Measurements from ENCODE around the gene RFX2. TPM values are rescaled to one million over a fixed set of nuclear protein-coding genes. Genes with fewer than 3 reads are reported as not detected.

The RFX2 gene
- total and polyA plus RNA-seq, 9 of the 15 experiments (the other 6 are each of a cell fraction or from before 2014, with no cell fraction given): 3.6 to 18.7 (median 8.7) TPM

DNA sequence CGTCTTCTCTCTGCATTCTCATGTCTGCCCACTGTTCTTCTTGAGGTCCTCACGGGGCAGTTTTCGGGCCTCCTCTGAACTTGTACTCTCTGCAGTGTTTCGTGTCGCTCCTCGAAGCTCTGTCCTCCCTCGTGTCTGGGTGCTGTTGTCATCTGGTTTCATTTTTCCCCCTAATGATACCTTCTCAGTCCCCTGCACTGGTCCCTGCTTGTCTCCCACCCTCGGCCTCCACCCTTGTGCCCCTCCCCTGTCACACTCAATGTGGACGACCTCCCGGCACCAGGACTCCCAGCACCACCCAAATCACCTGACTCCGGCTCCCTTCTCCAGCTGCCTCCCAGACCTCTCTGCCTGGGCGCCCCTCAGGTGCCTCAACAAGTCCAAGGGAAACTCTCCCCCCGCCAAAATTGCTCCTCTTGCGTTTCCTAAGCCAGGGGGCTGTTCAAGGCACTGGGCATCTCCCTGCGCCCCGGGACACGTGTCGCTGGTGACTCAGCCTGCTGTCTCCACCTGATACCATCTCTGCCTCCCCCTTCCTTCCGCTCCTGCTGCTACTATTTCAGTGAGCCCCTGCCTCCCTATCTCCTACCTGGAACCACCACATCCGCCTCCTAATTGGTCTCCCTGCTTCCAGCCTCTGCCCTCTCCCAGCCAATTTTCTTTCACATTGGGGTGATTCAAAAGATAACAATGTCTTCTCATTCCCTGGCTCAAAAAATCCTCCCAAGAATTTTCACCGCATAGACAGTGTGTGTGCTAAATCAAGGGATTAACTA lies 49.5 kb downstream of the RFX2 start (continued):
- TF ChIP-seq MAFG (tag; conservative IDR thresholded peaks at IDR 0.05) (peak; percentile 62), ZNF507 (tag; conservative IDR thresholded peaks at IDR 0.05) (no peak), ZEB2 (IDR thresholded peaks at IDR 0.05) (peak; percentile 99), MTA1 (IDR thresholded peaks at IDR 0.05; ENCODE audit: borderline replicate concordance) (peak; percentile 89), TRIM24 (IDR thresholded peaks at IDR 0.05) (peak; percentile 77 to 88), CREB1 (IDR thresholded peaks at IDR 0.05) (0 out of 2 replicates have a peak, but pooled peaks have one; percentile 41), CREB1 (CRISPR knock-in tag; IDR thresholded peaks at IDR 0.05) (no peak), DMBX1 (CRISPR knock-in tag; IDR thresholded peaks at IDR 0.05; ENCODE audit: borderline replicate concordance) (peak; percentile 92), CXXC5 (CRISPR knock-in tag; IDR thresholded peaks at IDR 0.05) (peak; percentile 84; the same call in 1 of the 2 replicates), SOX6 (IDR thresholded peaks at IDR 0.05) (peak; percentile 91), GABPB2 (CRISPR knock-in tag; conservative IDR thresholded peaks at IDR 0.05) (no peak), ZBTB17 (CRISPR knock-in tag; IDR thresholded peaks at IDR 0.05) (peak; percentile 71; the same call in 1 of the 2 replicates), MYC (IDR thresholded peaks at IDR 0.05; ENCODE audit: low read depth, low read length) (peak; percentile 95), MYC (CRISPR knock-in tag; IDR thresholded peaks at IDR 0.05; ENCODE audit: borderline replicate concordance, low read depth) (peak; percentile 71; the same call in 1 of the 2 replicates), SMAD1 (IDR thresholded peaks at IDR 0.05; ENCODE audit: low read depth, low read length, partially characterized antibody) (no peak), LARP7 (IDR thresholded peaks at IDR 0.05) (no peak), HDAC8 (tag; IDR thresholded peaks at IDR 0.05) (no peak; the same call in 1 of the 2 replicates), FOXK2 (conservative IDR thresholded peaks at IDR 0.05 in 1 of 2, IDR thresholded peaks at IDR 0.05 in 1 of 2; ENCODE audit: low read depth in 2 of 2) (0 out of 4 replicates have a peak, but pooled peaks of 1 of the 2 experiments have one; percentile 36), ARID2 (IDR thresholded peaks at IDR 0.05) (no peak), CREM (IDR thresholded peaks at IDR 0.05; ENCODE audit: low read depth) (peak; percentile 80), ZNF76 (CRISPR knock-in tag; IDR thresholded peaks at IDR 0.05; ENCODE audit: borderline replicate concordance) (peak; percentile 84), SMARCA4 (IDR thresholded peaks at IDR 0.05) (peak; percentile 98), ZNF316 (IDR thresholded peaks at IDR 0.05) (peak; percentile 79), SRSF3 (IDR thresholded peaks at IDR 0.05; ENCODE audit: insufficient read depth, low read length) (no peak), PHTF2 (CRISPR knock-in tag; IDR thresholded peaks at IDR 0.05) (no peak), ZNF785 (CRISPR knock-in tag; IDR thresholded peaks at IDR 0.05) (no peak), NR2C1 (IDR thresholded peaks at IDR 0.05) (peak; percentile 52), NR2C1 (tag; IDR thresholded peaks at IDR 0.05) (peak; percentile 57; the same call in 1 of the 2 replicates), MCM5 (IDR thresholded peaks at IDR 0.05; ENCODE audit: low read depth) (0 out of 2 replicates have a peak, but pooled peaks have one; percentile 18)
- TF ChIP-seq, protein P1, sequence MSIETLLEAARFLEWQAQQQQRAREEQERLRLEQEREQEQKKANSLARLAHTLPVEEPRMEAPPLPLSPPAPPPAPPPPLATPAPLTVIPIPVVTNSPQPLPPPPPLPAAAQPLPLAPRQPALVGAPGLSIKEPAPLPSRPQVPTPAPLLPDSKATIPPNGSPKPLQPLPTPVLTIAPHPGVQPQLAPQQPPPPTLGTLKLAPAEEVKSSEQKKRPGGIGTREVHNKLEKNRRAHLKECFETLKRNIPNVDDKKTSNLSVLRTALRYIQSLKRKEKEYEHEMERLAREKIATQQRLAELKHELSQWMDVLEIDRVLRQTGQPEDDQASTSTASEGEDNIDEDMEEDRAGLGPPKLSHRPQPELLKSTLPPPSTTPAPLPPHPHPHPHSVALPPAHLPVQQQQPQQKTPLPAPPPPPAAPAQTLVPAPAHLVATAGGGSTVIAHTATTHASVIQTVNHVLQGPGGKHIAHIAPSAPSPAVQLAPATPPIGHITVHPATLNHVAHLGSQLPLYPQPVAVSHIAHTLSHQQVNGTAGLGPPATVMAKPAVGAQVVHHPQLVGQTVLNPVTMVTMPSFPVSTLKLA (conservative IDR thresholded peaks at IDR 0.05): peak; percentile 91 to 95
- TF ChIP-seq, protein P2, sequence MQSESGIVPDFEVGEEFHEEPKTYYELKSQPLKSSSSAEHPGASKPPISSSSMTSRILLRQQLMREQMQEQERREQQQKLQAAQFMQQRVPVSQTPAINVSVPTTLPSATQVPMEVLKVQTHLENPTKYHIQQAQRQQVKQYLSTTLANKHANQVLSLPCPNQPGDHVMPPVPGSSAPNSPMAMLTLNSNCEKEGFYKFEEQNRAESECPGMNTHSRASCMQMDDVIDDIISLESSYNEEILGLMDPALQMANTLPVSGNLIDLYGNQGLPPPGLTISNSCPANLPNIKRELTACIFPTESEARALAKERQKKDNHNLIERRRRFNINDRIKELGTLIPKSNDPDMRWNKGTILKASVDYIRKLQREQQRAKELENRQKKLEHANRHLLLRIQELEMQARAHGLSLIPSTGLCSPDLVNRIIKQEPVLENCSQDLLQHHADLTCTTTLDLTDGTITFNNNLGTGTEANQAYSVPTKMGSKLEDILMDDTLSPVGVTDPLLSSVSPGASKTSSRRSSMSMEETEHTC (IDR thresholded peaks at IDR 0.05): peak; percentile 74; the same call in 1 of the 2 replicates
